Measurements from ENCODE around the gene FGF11.

GRCh38 chr17:7467498-7467897, 28.2 kb downstream of the FGF11 start:
- no peak for TF ChIP-seq CTCF (IDR thresholded peaks at IDR 0.05 in 4 of 5, conservative IDR thresholded peaks at IDR 0.05 in 1 of 5)
- no peak for TF ChIP-seq POLR2A (IDR thresholded peaks at IDR 0.05)

Measured in gastrocnemius medialis (tissue), 4 donors.